K562 (cell line): ENCODE data around the gene TBC1D2. TPM values are rescaled to one million over a fixed set of nuclear protein-coding genes. Genes with fewer than 3 reads are reported as not detected.

ENCODE experiments used
- ATAC-seq: fragments of 200-7000 bp; cut with Tn5 transposase; 3 replicates; pipeline ENCODE4 v1.9.1; 2020; ENCODE audit warnings: moderate library complexity
- BruUV-seq: library from RNA; stranded (reverse); fragments of 400-500 nt; replicated peaks from 2 replicates; lab custom pipeline; 2021; lab: Mats Ljungman, UMichigan
- CTCF ChIA-PET: fragments of 300-600 bp; formaldehyde crosslinking; extraction: SDS; loops from one replicate; lab custom pipeline; 2021; ENCODE audit warnings: low intra/inter-chr PET ratio; lab: Yijun Ruan, JAX
- POLR2A ChIA-PET: fragments of 300-600, 350-650 bp; sonication (Branson Sonifier 250); formaldehyde crosslinking; extraction: SDS; loops from one replicate; lab custom pipeline; 2021; ENCODE audit warnings: antibody characterized with exemption, inconsistent platforms; lab: Yijun Ruan, JAX
- DNase-seq, 4 experiments: peaks; one replicate each; pipeline versions ENCODE4 v3.0.0 to v3.0.0-alpha.2; 2011 to 2018; ENCODE audit warnings: low spot score in 3 of 4, mixed read lengths in 3 of 4; ENCODE audit errors: extremely low read depth in 1 of 4
- FAIRE-seq: peaks from 2 replicates; lab custom pipeline; 2011; peaks lifted over from hg19 to GRCh38; lab: Jason Lieb, UNC
- H2AFZ ChIP-seq: 2 replicates; pipeline ENCODE4 v1.6.0; 2011; ENCODE audit warnings: low read depth, low read length, control low read depth, inconsistent platforms
- H3K27ac ChIP-seq: fragments of 200-600 bp; 3 replicates; pipeline ENCODE4 v1.8.0; 2011; ENCODE audit warnings: low read depth, mild to moderate bottlenecking, control low read depth, inconsistent platforms, low read length, moderate library complexity, mixed read lengths; ENCODE audit errors: extremely low read depth
- H3K27me3 ChIP-seq, 2 experiments: fragments of 300-600 bp in 1 of 2; 2 replicates in 1 of 2; 3 replicates in 1 of 2; pipeline versions ENCODE4 v1.6.0 to v1.8.0; 2011; ENCODE audit warnings: inconsistent platforms in 2 of 2, low read length in 2 of 2, mild to moderate bottlenecking in 1 of 2, mixed read lengths in 1 of 2, moderate library complexity in 1 of 2; ENCODE audit not compliant: control insufficient read depth in 2 of 2, insufficient read depth in 2 of 2
- H3K36me3 ChIP-seq: fragments of 300-600 bp; 3 replicates; pipeline ENCODE4 v1.8.0; 2011; ENCODE audit warnings: mild to moderate bottlenecking, low read length, inconsistent platforms; ENCODE audit not compliant: control insufficient read depth, insufficient read depth
- H3K4me1 ChIP-seq, 2 experiments: fragments of 200-600 bp in 1 of 2; replicated peaks in 1 of 2; 2 replicates in 1 of 2; 3 replicates in 1 of 2; pipeline versions ENCODE4 v1.5.1 to v1.8.0; 2011; ENCODE audit warnings: inconsistent platforms in 2 of 2, low read length in 2 of 2, mild to moderate bottlenecking in 1 of 2, mixed read lengths in 1 of 2, moderate library complexity in 1 of 2; ENCODE audit not compliant: control insufficient read depth in 2 of 2, insufficient read depth in 2 of 2
- H3K4me2 ChIP-seq: 2 replicates; pipeline ENCODE4 v1.6.1; 2011; ENCODE audit warnings: low read length, control low read depth, inconsistent platforms, mixed read lengths; ENCODE audit not compliant: insufficient read depth
- H3K4me3 ChIP-seq: fragments of 200-600 bp; sonication (generic), shearing (Covaris generic); 2 replicates; pipeline ENCODE4 v1.5.1; 2016; ENCODE audit warnings: control low read depth, inconsistent platforms
- H3K79me2 ChIP-seq: fragments of 200-600 bp; 3 replicates; pipeline ENCODE4 v1.8.0; 2011; ENCODE audit warnings: low read length, inconsistent platforms; ENCODE audit not compliant: control insufficient read depth, insufficient read depth
- H3K9ac ChIP-seq, 2 experiments: 2 replicates each; pipeline versions ENCODE4 v1.6.0 to v1.6.1; 2011; ENCODE audit warnings: low read depth in 2 of 2, low read length in 2 of 2, control low read depth in 1 of 2, inconsistent platforms in 1 of 2, mild to moderate bottlenecking in 1 of 2, mixed read lengths in 1 of 2; ENCODE audit not compliant: insufficient read depth in 1 of 2
- H3K9me1 ChIP-seq: one replicate; pipeline ENCODE4 v1.6.0; 2011; ENCODE audit warnings: inconsistent platforms, mild to moderate bottlenecking, low read length, moderate library complexity; ENCODE audit not compliant: control insufficient read depth, insufficient read depth
- H3K9me3 ChIP-seq: replicated peaks from 2 replicates; pipeline ENCODE4 v1.5.1; 2011; ENCODE audit warnings: low read depth, low read length, inconsistent platforms; ENCODE audit not compliant: control insufficient read depth, insufficient read depth
- H4K20me1 ChIP-seq: replicated peaks from 2 replicates; pipeline ENCODE4 v1.6.1; 2011; ENCODE audit warnings: low read length, inconsistent platforms, mixed read lengths; ENCODE audit not compliant: control insufficient read depth, insufficient read depth
- CXXC5 ChIP-seq: fragments of 250-450 bp; sonication (Bioruptor Pico); IDR thresholded peaks from 2 replicates; pipeline ENCODE4 v1.8.0; 2022; ENCODE audit warnings: inconsistent platforms, mild to moderate bottlenecking, moderate library complexity
- MEIS2 ChIP-seq: fragments of 450-650 bp; IDR thresholded peaks from 2 replicates; pipeline ENCODE4 v1.6.1; 2014; ENCODE audit warnings: mild to moderate bottlenecking; ENCODE audit not compliant: partially characterized antibody
- NFIC ChIP-seq: fragments of 450-650 bp; IDR thresholded peaks from 2 replicates; pipeline ENCODE4 v1.6.1; 2017; ENCODE audit warnings: mild to moderate bottlenecking, inconsistent platforms
- PTRF ChIP-seq: fragments of 450-650 bp; IDR thresholded peaks from 2 replicates; pipeline ENCODE4 v1.6.1; 2016; ENCODE audit warnings: mild to moderate bottlenecking, missing genetic modification characterization, missing compliant biosample characterization
- WGBS: fragments of 100-300 bp; shearing (Covaris generic); methylation state at CpG from one replicate; pipeline ENCODE4 v1.1.6; 2016; ENCODE audit warnings: low coverage, mixed read lengths; ENCODE audit not compliant: insufficient coverage; ENCODE audit errors: missing lambda C conversion rate; 5-methylcytosine and 5-hydroxymethylcytosine counted together
- in situ Hi-C: fragments of 300-500 bp; cut with MboI; formaldehyde crosslinking; loops from 4 replicates; pipeline ENCODE4 v1.15.0; 2018; ENCODE audit warnings: inconsistent platforms, mixed read lengths
- intact Hi-C: fragments of 100-400 bp; cut with micrococcal nuclease; formaldehyde crosslinking; loops from 2 replicates; pipeline ENCODE4 v1.14.2; 2022
- polyA plus RNA-seq, 8 experiments: library from polyadenylated mRNA; depleted of rRNA in 4 of 8; stranded (reverse) in 5 of 8; unstranded in 3 of 8; fragments of >200 nt; fragmentation: Nextera tagmentation in 2 of 8; fragmentation: Illumina TruSeq in 1 of 8; extraction: Ambion mirVana in 2 of 8; extraction: Trizol in 1 of 8; gene quantifications; 2 replicates each; pipeline versions ENCODE4 v1.2.1 to v1.2.3, GENCODE V29; 2011 to 2014; ENCODE audit warnings: inconsistent platforms in 1 of 8, missing spikeins in 1 of 8
- total RNA-seq, 7 experiments: library from RNA; depleted of rRNA in 6 of 7; stranded (reverse); fragments of >200 nt in 6 of 7; fragmentation: Illumina TruSeq in 2 of 7; extraction: Trizol in 2 of 7; gene quantifications; 2 replicates each; pipeline versions ENCODE4 v1.2.1 to v1.2.3, GENCODE V29; 2011 to 2021; ENCODE audit warnings: low replicate concordance in 1 of 7
- TF ChIP-seq, protein P1 (sequence below): fragments of 450-650 bp; IDR thresholded peaks from 2 replicates; pipeline ENCODE4 v1.6.1; 2016; ENCODE audit warnings: mild to moderate bottlenecking
- TF ChIP-seq, protein P2 (sequence below), 2 experiments: IDR thresholded peaks in 1 of 2; conservative IDR thresholded peaks in 1 of 2; 2 replicates each; pipeline ENCODE4 v1.6.1; 2016; ENCODE audit warnings: low read depth in 2 of 2, mild to moderate bottlenecking in 1 of 2, missing compliant biosample characterization in 1 of 2, missing genetic modification characterization in 1 of 2, moderate library complexity in 1 of 2
- TF ChIP-seq, protein P3 (sequence below): sonication (generic); formaldehyde crosslinking; IDR thresholded peaks from 2 replicates; pipeline ENCODE4 v1.8.0; 2022; ENCODE audit warnings: missing genetic modification reagents, mild to moderate bottlenecking, borderline replicate concordance

The TBC1D2 gene
- total and polyA plus RNA-seq, 9 of the 15 experiments (the other 6 are each of a cell fraction or from before 2014, with no cell fraction given) = 0.10 to 7.0 (median 2.5) TPM

DNA sequence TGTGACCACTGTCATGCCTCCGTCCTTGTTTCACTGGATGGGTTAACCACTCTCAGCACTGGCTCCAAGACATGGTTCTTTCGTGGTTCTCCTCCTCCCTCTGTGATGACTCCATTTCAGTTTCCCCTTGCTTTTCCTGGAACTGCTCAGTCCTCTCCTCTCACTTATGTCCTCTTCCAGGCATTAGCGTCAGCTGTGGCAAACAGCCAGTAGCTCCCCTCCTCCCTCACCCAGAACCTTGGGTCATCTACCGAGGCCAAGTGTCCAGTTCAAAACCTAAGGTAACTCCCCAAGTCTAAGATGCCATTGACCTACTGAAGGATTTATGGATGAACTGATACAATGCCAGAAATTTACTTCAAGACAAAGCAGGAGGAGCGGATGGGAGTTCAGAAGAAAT is 53.2 kb downstream of the TBC1D2 start:
- TF ChIP-seq NFIC (peak; percentile 77), CXXC5 (CRISPR knock-in tag) (no peak), PTRF (tag) (no peak), MEIS2 (peak; percentile 29)
- TF ChIP-seq, protein P1, sequence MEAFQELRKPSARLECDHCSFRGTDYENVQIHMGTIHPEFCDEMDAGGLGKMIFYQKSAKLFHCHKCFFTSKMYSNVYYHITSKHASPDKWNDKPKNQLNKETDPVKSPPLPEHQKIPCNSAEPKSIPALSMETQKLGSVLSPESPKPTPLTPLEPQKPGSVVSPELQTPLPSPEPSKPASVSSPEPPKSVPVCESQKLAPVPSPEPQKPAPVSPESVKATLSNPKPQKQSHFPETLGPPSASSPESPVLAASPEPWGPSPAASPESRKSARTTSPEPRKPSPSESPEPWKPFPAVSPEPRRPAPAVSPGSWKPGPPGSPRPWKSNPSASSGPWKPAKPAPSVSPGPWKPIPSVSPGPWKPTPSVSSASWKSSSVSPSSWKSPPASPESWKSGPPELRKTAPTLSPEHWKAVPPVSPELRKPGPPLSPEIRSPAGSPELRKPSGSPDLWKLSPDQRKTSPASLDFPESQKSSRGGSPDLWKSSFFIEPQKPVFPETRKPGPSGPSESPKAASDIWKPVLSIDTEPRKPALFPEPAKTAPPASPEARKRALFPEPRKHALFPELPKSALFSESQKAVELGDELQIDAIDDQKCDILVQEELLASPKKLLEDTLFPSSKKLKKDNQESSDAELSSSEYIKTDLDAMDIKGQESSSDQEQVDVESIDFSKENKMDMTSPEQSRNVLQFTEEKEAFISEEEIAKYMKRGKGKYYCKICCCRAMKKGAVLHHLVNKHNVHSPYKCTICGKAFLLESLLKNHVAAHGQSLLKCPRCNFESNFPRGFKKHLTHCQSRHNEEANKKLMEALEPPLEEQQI = no peak
- TF ChIP-seq, protein P2, sequence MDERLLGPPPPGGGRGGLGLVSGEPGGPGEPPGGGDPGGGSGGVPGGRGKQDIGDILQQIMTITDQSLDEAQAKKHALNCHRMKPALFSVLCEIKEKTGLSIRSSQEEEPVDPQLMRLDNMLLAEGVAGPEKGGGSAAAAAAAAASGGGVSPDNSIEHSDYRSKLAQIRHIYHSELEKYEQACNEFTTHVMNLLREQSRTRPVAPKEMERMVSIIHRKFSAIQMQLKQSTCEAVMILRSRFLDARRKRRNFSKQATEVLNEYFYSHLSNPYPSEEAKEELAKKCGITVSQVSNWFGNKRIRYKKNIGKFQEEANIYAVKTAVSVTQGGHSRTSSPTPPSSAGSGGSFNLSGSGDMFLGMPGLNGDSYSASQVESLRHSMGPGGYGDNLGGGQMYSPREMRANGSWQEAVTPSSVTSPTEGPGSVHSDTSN (CRISPR knock-in tag; IDR thresholded peaks at IDR 0.05; ENCODE audit: low read depth) = no peak
- TF ChIP-seq, protein P2 (tag; conservative IDR thresholded peaks at IDR 0.05; ENCODE audit: low read depth) = 0 out of 2 replicates have a peak, but pooled peaks have one; percentile 13
- TF ChIP-seq, protein P3, sequence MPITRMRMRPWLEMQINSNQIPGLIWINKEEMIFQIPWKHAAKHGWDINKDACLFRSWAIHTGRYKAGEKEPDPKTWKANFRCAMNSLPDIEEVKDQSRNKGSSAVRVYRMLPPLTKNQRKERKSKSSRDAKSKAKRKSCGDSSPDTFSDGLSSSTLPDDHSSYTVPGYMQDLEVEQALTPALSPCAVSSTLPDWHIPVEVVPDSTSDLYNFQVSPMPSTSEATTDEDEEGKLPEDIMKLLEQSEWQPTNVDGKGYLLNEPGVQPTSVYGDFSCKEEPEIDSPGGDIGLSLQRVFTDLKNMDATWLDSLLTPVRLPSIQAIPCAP (CRISPR knock-in tag) = no peak
- ATAC-seq (no peak), DNase-seq (peak in 1 of 4 experiments; percentile 43), FAIRE-seq (peak; percentile 65)
- ChIA-PET POLR2A (interaction anchor here (0.7 to 1.1 kb wide), 4 partner anchors 33 to 745 kb away, joined by 3 to 7 read pairs (median 4); partner anchors contain the start of gene TBC1D2), CTCF (interaction anchor here (0.7 kb wide), 1 partner anchor 279 kb away, joined by 3 read pairs; no protein-coding TSS in a partner anchor)
- H4K20me1 ChIP-seq = no peaks in the 10 kb centered on the region
- no peaks in the 10 kb centered on the region for H3K79me2 ChIP-seq
- intact Hi-C loops (loop anchor here (10.0 kb wide), 1 partner anchor 113 kb away; no protein-coding TSS in a partner anchor), in situ Hi-C loops (no loop called here)
- no TSS peak for BruUV-seq
- H3K27ac ChIP-seq = no peak overlapping the region
- WGBS = 29% methylated on average over 5 of the region's 5 CpGs
- peak overlapping the region in 1 of 2 experiments; percentile 61; a peak in 1 of 4 replicates for H3K9ac ChIP-seq
- H3K9me3 ChIP-seq = no peaks in the 10 kb centered on the region
- no peaks in the 10 kb centered on the region for H3K36me3 ChIP-seq
- no peaks in the 10 kb centered on the region for H3K27me3 ChIP-seq
- H3K9me1 ChIP-seq = no peaks in the 10 kb centered on the region
- H2AFZ ChIP-seq = no peak overlapping the region
- H3K4me2 ChIP-seq = no peak overlapping the region
- no peak overlapping the region for H3K4me3 ChIP-seq
- H3K4me1 ChIP-seq = peaks cover 11 to 29% of the 10 kb centered on the region in 2 experiments; a peak in 4 of 5 replicates
